ENCODE measurements around the gene VPS35L.
"Not testable (repeated sequence)": the region's sequence is repeated elsewhere in the genome, so short reads cannot be mapped to it uniquely, and the experiment has no call there.

Gene VPS35L

DNA sequence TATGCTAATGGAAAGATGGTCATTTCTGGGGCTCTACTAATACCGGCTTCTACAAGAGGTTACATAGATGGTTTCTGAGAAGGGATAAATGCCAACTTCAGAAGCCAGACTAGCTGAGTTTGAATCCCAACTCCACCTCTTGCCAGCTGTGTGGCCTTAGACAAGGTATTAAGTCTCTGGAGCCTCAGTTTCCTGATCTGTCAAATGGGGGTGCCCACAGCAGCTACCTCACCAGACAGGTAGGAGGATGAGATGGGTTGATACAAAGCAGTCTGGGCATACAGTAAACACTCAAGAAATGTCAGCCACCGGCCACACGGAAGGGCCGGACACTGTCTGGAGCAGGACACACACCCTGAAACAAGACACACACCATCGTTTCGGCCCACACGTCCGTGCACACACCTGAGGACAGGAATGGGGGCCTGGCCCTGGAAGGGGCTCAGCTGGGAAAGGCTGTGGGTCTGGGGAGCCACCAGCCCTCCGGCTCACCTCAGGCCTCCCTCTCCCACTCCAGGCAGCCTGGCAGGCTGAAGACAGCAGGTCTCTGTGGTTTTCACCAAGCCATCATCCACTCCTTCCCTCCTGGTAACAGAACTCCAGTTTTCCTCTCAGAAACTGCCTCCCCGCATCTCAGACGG lies 157.0 kb downstream of the VPS35L start:
- ChIA-PET CTCF (interaction anchor here (0.8 kb wide), 1 partner anchor 174 kb away, joined by 4 read pairs; no protein-coding TSS in a partner anchor), POLR2A (no interaction called here)
- no peak for DNase-seq (ENCODE audit: low read depth, low spot score)
- TF ChIP-seq, protein P1, sequence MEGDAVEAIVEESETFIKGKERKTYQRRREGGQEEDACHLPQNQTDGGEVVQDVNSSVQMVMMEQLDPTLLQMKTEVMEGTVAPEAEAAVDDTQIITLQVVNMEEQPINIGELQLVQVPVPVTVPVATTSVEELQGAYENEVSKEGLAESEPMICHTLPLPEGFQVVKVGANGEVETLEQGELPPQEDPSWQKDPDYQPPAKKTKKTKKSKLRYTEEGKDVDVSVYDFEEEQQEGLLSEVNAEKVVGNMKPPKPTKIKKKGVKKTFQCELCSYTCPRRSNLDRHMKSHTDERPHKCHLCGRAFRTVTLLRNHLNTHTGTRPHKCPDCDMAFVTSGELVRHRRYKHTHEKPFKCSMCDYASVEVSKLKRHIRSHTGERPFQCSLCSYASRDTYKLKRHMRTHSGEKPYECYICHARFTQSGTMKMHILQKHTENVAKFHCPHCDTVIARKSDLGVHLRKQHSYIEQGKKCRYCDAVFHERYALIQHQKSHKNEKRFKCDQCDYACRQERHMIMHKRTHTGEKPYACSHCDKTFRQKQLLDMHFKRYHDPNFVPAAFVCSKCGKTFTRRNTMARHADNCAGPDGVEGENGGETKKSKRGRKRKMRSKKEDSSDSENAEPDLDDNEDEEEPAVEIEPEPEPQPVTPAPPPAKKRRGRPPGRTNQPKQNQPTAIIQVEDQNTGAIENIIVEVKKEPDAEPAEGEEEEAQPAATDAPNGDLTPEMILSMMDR (IDR thresholded peaks at IDR 0.05; ENCODE audit: insufficient read depth, low read length, missing control alignments): no peak
- no peak overlapping the region for H3K4me3 ChIP-seq (ENCODE audit: low read depth, low read length)

DNA sequence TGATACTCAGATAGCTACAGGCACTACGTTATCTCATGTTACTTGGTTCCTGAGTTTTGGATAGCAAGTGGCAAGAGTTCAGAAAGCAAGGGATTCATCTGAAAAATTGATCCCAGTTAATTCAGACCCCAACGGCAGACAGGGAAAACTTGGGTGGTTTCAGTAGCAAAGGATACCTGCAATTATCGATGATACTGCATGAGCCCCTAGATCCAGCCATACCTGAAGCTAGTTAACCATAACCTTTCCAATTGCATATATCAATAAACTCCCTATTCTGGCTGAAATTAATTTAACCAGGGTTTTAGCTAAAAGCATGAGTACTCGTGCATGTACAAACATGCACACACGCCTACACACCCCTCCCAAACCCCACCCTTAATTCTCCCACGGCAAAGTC lies 158.2 kb downstream of the VPS35L start:
- TF ChIP-seq, protein P1 (IDR thresholded peaks at IDR 0.05; ENCODE audit: insufficient read depth, low read length, missing control alignments): no peak
- CTCF ChIA-PET: no interaction called here
- POLR2A ChIA-PET: no interaction called here

DNA sequence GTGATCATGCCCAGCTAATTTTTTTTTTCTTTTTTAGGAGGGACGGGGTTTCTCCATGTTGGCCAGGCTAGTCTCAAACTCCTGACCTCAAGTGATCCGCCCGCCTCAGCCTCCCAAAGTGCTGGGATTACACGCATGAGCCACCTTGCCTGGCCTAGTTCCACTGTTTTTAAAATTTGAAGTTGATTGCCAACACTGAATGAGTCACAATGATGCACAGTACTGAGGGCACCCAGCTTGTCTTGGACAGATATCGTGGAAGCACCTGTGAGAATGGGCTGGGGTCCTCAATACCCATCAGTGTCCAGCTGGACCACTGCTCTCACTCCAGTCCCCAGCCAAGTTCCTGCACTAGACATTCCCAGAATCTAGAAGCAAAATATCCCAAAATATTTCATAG lies 160.1 kb downstream of the VPS35L start:
- POLR2A ChIA-PET: no interaction called here
- H3K4me3 ChIP-seq (ENCODE audit: low read depth, low read length): no peak overlapping the region
- TF ChIP-seq, protein P1 (IDR thresholded peaks at IDR 0.05; ENCODE audit: insufficient read depth, low read length, missing control alignments): no peak
- CTCF ChIA-PET: no interaction called here
- DNase-seq (ENCODE audit: low read depth, low spot score): no peak

More for the DNA sequence above, 158.2 kb downstream of the VPS35L start:
- H3K4me3 ChIP-seq (ENCODE audit: low read depth, low read length): no peak overlapping the region
- DNase-seq (ENCODE audit: low read depth, low spot score): no peak

DNA sequence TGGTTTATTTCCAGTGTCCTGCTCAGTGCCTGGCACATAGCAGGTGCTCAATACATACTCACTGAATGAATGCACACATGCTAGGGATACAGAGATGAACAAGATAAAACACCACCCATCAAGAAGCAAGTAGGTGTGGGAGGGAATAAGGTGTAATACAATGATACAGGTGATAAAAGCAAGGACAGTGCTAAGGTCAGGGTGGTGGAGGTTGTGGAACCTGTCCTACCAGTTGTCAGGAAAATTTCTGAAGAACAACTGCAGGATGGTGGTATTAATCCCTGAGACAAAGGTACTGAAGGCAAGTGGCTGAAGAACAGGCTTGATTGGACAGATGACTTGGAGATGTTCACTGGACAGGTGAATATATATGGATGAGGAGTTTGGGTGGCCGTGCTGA lies 160.7 kb downstream of the VPS35L start:
- no peak for DNase-seq (ENCODE audit: low read depth, low spot score)
- TF ChIP-seq, protein P1 (IDR thresholded peaks at IDR 0.05; ENCODE audit: insufficient read depth, low read length, missing control alignments): no peak
- ChIA-PET POLR2A (no interaction called here), CTCF (no interaction called here)
- no peak overlapping the region for H3K4me3 ChIP-seq (ENCODE audit: low read depth, low read length)

DNA sequence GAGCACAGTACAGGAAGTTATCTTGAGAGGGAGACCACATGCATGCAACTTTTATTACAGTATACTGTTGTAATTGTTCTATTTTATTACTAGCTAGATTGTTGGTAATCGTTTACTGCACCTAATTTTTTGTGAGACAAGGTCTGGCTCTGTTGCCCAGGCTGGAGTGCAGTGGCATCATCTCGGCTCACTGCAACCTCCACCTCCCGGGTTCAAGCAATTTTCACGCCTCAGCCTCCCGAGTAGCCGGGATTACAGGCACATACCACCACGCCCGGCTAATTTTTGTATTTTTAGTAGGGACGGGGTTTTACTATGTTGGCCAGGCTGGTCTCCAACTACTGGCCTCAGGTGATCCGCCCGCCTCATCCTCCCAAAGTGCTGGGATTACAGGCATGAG lies 161.2 kb downstream of the VPS35L start:
- POLR2A ChIA-PET; DNase-seq (ENCODE audit: low read depth, low spot score); CTCF ChIA-PET: not testable (repeated sequence)
- H3K4me3 ChIP-seq (ENCODE audit: low read depth, low read length): peak overlapping the region; percentile 99

DNA sequence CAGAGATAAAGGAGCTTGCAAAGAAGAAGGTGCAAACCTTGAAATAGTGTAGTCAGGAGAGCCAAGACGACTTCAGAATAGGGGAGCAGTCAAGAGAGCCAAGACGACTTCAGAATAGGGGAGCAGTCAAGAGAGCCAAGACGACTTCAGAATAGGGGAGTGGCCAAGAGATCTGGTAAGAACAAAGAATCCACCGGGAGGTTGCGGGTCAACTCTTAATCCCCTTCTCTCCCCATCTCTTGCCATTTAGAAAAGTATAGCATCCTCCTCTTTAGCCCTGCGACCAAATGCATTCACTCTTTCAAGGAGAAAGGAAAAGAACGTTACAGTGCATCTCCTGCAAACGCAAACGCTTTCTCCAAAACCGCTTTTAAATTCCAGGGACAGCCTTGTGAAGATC lies 161.8 kb downstream of the VPS35L start:
- no peak for DNase-seq (ENCODE audit: low read depth, low spot score)
- H3K4me3 ChIP-seq (ENCODE audit: low read depth, low read length): peak overlapping the region; percentile 99
- TF ChIP-seq, protein P1 (IDR thresholded peaks at IDR 0.05; ENCODE audit: insufficient read depth, low read length, missing control alignments): no peak
- POLR2A ChIA-PET: no interaction called here
- CTCF ChIA-PET: no interaction called here
